ENCODE measurements around the gene PTPRC.

Gene PTPRC

GRCh38 chr1:198620218-198620617, 18.6 kb upstream of the PTPRC start:
- H3K4me3 ChIP-seq = no peak overlapping the region
- DNase-seq (ENCODE audit: low spot score) = no peak
- no peak for TF ChIP-seq CTCF (IDR thresholded peaks at IDR 0.05)
- H3K27ac ChIP-seq = no peak overlapping the region

- no peak for DNase-seq (ENCODE audit: low spot score)
- H3K4me3 ChIP-seq = no peak overlapping the region
- no peak for TF ChIP-seq CTCF (IDR thresholded peaks at IDR 0.05)
- no peak overlapping the region for H3K27ac ChIP-seq
Measured at GRCh38 chr1:198620951-198621824, 17.7 kb upstream of the PTPRC start.

GRCh38 chr1:198622001-198622400, 16.8 kb upstream of the PTPRC start:
- no peak overlapping the region for H3K4me3 ChIP-seq
- no peak for TF ChIP-seq CTCF (IDR thresholded peaks at IDR 0.05)
- H3K27ac ChIP-seq = no peak overlapping the region
- no peak for DNase-seq (ENCODE audit: low spot score)

- no peak overlapping the region for H3K27ac ChIP-seq
- TF ChIP-seq CTCF (IDR thresholded peaks at IDR 0.05) = no peak
- H3K4me3 ChIP-seq = no peak overlapping the region
- DNase-seq (ENCODE audit: low spot score) = no peak
Measured at GRCh38 chr1:198623752-198624647, 14.8 kb upstream of the PTPRC start.

- TF ChIP-seq CTCF (IDR thresholded peaks at IDR 0.05) = no peak
- Histone ChIP-seq H3K27ac (no peak overlapping the region), H3K4me3 (no peak overlapping the region)
- DNase-seq (ENCODE audit: low spot score) = no peak
Measured at GRCh38 chr1:198624648-198624980, 14.2 kb upstream of the PTPRC start.

- no peak for TF ChIP-seq CTCF (IDR thresholded peaks at IDR 0.05)
- no peak for DNase-seq (ENCODE audit: low spot score)
- no peak overlapping the region for H3K4me3 ChIP-seq
- no peak overlapping the region for H3K27ac ChIP-seq
Measured at GRCh38 chr1:198627436-198628066, 11.3 kb upstream of the PTPRC start.
